VCaP (cell line): Measurements from ENCODE around the gene NCOR2.

Experiments
- H3K27ac ChIP-seq: fragments of 450-650 bp; 2 replicates; pipeline ENCODE4 v1.5.1; 2017
- TF ChIP-seq, protein P1 (sequence below): fragments of 450-650 bp; conservative IDR thresholded peaks from 2 replicates; pipeline ENCODE4 v1.5.1; 2017; ENCODE audit warnings: mild to moderate bottlenecking, moderate library complexity

Gene NCOR2

DNA sequence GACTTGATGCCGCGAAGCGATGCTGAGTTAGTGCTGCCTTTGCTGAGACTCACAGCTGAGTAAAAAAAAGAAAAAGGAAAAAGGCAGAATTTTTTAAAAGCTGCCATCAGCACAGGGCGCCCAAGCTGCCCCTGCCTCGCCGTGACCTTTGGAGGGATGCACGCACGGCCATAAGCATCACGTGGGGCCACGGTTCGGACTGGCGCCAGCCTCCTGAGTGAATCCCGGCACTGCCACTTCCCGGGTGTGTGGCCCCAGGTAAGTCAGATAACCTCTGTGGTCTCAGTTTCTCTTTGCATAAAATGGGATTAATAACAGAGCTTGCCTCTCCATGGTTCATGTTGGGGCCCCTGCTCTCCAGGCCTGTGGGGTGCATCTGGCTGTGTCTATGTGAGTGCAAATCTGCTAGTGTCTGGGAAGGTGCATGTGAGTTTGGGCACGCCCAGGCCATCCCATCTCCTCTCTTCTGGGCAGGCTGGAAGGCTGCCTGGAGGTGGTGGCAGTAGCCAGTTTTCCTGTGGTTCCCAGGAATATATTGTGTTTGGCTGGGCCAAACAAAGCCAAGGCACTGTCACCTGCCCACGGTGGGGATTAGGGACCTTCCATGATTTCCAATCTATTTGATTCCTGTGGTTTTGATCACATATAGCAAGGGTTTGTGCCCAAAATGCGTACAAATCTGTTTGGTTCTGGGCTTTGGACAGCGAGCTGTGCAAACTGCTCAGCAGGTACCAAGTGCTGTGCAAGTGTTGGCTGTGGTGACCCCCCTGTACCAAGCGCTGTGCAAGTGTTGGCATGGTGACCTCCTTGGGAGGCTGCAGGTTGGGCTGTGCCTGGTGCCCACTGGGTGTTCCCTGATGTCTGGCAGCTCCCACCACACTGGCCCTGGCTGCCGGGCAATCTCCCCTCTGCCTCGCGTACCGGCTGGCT lies 43.5 kb upstream of the NCOR2 start:
- TF ChIP-seq, protein P1, sequence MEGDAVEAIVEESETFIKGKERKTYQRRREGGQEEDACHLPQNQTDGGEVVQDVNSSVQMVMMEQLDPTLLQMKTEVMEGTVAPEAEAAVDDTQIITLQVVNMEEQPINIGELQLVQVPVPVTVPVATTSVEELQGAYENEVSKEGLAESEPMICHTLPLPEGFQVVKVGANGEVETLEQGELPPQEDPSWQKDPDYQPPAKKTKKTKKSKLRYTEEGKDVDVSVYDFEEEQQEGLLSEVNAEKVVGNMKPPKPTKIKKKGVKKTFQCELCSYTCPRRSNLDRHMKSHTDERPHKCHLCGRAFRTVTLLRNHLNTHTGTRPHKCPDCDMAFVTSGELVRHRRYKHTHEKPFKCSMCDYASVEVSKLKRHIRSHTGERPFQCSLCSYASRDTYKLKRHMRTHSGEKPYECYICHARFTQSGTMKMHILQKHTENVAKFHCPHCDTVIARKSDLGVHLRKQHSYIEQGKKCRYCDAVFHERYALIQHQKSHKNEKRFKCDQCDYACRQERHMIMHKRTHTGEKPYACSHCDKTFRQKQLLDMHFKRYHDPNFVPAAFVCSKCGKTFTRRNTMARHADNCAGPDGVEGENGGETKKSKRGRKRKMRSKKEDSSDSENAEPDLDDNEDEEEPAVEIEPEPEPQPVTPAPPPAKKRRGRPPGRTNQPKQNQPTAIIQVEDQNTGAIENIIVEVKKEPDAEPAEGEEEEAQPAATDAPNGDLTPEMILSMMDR, result no peak
- peak overlapping the region; percentile 98 for H3K27ac ChIP-seq

DNA sequence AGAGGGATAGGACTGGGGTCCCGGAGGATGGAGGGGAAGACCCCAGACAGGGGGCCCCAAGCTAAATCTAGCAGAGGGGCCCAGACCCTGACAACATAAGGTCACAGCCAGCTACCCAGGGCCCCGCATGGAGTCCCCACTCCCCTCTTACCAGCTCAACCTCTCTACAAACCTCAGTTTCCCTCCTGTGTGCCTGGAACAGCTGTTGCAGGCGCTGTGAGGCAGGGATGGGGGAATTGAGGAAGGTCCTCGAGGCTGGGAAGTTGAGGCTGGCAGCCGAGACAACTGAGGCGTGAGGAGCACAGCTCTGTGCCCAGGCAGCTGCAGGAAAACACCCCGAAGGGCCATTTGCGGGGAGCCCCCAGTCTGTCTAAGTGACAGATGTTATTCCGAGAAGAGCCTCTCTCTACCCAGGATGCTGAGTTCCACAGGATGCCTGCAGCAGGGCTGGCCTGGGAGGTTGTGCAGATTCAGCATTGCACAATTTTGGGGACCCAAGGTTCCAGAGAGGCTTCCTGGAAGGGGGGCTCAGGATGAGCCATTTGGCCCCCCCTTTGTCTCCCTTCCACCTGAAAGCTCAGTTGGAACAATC lies 42.7 kb upstream of the NCOR2 start:
- H3K27ac ChIP-seq, result peak overlapping the region; percentile 98
- TF ChIP-seq, protein P1, result no peak

DNA sequence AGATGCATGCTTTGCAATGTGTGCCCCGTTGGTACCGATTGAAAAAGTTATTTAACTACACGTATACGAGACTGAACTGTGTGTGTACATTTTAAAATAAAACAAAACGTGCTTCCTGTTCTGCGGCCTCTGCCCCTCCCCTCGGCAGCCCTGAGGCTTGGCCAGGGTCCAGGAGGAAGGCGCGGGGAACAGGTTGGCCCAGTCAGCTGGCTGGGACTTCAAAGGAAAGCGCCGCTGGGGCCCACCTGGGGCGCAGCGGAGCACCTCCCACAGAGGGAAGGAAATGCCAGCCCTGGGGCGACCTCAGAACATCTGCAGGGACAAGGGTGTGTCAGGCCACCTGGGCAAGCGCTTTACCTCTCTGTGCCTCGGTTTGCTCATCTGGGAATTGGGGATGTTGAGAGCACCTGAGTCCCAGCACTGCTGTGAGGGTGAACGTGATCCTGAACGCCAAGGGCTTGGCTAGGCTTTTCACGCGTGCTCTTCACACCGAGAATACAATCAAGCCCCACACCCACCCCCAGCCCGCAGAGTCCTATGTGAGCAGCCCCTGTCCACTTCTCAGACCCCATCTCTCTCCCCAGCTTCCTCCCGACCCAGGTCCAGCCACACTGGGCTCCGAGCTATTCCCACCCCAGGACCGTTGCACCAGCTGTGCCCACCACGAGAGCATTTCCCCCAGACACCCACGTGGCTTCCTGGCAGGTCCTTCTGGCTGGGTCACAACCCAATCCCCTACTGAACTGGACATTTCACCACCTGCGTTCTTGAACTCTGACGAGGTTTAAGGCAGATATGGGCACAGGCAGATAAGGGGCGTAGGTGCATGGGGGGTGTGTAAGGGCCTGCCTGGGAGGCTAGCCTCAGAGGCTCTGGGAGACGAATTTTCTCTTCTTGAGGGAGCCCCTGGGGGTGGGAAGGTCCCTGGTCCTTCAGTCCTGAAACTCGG lies 41.9 kb upstream of the NCOR2 start:
- H3K27ac ChIP-seq, result peak overlapping the region; percentile 98

DNA sequence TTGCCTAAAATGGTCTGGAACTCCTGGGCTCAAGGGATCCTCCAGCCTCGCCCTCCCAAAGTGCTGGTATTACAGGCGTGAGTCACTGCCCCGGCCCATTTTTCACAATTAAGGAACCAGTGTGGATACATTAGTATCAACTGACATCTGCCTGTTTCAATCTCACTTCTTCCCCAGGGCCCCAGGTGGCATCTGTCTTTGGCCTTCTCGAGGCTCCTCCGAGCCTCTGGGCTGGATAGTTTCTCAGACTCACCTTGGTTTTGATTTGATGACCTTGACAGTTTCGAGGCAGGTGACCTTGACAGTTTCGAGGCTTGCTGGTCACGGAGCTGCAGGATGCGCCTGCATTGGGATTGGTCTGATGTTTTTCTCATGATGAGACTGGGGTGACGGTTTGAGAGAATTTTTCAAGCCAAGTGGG lies 41.0 kb upstream of the NCOR2 start:
- H3K27ac ChIP-seq, result peak overlapping the region; percentile 98

More for the DNA sequence above, 41.9 kb upstream of the NCOR2 start:
- TF ChIP-seq, protein P1, result peak; percentile 41

DNA sequence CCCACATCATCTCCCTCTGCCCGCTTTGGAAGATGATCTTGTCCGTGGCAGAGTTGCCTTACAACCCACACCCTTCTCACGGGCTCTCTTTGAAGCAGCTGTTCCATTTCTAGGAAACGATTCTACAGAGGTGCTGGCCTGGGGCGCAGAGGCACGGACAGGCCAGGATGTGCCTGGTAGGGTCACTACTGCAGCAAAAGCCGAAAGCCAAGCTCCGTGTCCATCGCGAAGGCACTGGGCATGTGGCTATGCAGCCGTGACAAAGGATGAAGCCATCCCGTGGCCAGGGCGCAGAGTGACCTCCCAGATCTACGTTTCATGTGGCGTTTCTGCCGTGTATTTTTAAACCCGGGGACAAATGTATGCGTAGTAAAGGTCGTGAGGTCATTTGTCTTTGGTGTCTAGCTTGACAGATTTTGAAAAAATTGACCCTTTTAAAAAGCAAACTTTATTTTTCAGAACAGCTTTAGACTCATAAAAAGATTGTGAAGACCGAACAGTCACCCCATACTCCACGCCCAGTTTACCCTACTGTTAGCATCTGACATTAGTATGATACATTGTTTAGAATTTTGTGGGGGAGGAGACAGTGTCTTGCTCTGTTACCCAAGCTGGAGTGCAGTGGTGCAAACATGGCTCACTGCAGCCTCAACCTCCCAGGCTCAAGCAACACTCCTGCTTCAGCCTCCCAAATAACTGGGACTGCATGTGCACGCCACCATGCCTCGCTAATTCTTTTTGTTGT lies 40.4 kb upstream of the NCOR2 start:
- peak overlapping the region; percentile 98 for H3K27ac ChIP-seq
- TF ChIP-seq, protein P1, result no peak

More for the DNA sequence above, 41.0 kb upstream of the NCOR2 start:
- TF ChIP-seq, protein P1, result no peak

DNA sequence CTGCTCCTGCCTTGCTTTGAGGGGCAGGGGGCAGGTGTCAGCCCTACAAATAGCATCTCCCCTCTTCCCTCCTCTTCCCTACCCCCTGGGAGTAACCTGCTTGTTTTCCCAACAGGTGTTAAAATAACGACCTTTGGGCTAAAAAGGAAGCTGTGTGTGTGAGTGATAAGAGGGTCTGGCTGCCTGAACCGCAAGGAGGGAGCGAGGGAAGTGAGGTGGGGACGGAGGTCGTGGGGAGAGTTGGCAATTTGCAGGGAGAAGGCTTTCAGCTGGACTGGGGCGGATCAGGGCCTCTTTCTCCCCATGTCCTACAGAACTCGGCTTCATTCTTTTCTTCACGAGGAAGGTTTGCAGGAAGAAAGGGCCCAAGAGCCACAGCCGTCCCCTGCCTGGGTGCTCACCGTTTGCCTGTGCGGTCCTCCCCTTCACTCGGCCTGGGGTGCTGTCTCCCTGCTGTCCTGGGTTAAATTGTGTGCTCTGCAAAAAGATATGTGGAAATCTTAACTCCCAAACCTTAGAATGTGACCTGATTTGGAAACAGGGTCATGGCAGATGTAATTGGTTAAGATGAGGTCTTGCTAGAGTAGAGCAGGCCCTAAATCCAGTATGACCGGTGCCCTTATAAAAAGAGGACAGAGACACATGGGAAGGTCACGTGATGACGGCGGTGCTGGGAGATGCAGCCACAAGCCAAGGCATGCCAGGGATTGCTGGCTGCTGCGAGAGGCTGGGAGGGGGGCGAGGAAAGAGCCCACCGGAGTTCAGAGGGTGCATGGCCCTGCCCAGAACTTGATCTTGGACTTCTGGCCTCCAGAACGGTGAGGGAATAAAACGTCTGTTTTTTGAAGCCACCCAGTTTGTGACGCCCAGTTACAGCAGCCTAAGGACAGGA lies 38.7 kb upstream of the NCOR2 start:
- TF ChIP-seq, protein P1, result no peak
- peak overlapping the region; percentile 98 for H3K27ac ChIP-seq
